Natural killer cell (primary cell): Measurements from ENCODE around the gene IGSF6. TPM values are rescaled to one million over a fixed set of nuclear protein-coding genes. Genes with fewer than 3 reads are reported as not detected.

Source experiments
- ATAC-seq, 3 donors: fragments of 150-1000 bp in 2 of 3; fragments of 200-7000 bp in 1 of 3; cut with Tn5 transposase; 1 replicate in 1 of 3; 2 replicates in 2 of 3; pipeline ENCODE4 v1.10.0; 2021; ENCODE audit warnings: mild to moderate bottlenecking in 2 of 3, moderate library complexity in 2 of 3
- DNase-seq, 2 donors: peaks; one replicate each; pipeline versions ENCODE4 v3.0.0 to v3.0.0-alpha.2; 2013 to 2021; ENCODE audit warnings: mixed read lengths in 1 of 2
- H3K27ac ChIP-seq: one replicate; pipeline ENCODE4 v1.5.1; 2013; ENCODE audit warnings: mild to moderate bottlenecking, low read length
- H3K27me3 ChIP-seq: one replicate; pipeline ENCODE4 v1.6.1; 2013; ENCODE audit warnings: low read length; ENCODE audit not compliant: control insufficient read depth, insufficient read depth
- H3K36me3 ChIP-seq: one replicate; pipeline ENCODE4 v1.6.1; 2013; ENCODE audit warnings: low read length; ENCODE audit not compliant: control insufficient read depth, insufficient read depth
- H3K4me1 ChIP-seq: one replicate; pipeline ENCODE4 v1.6.1; 2013; ENCODE audit warnings: low read length; ENCODE audit not compliant: control insufficient read depth, insufficient read depth
- H3K4me3 ChIP-seq: one replicate; pipeline ENCODE4 v1.5.1; 2013; ENCODE audit warnings: low read length
- H3K9me3 ChIP-seq: one replicate; pipeline ENCODE4 v1.6.1; 2013; ENCODE audit warnings: low read length; ENCODE audit not compliant: control insufficient read depth, insufficient read depth
- H3K27ac Mint-ChIP-seq, 2 donors: one replicate each; pipeline ENCODE4 v1.8.0; 2022; ENCODE audit warnings: mild to moderate bottlenecking in 2 of 2, mixed read lengths in 2 of 2, moderate library complexity in 1 of 2
- H3K27me3 Mint-ChIP-seq, 2 donors: one replicate each; pipeline ENCODE4 v1.8.0; 2022; ENCODE audit warnings: low read depth in 2 of 2, mixed read lengths in 2 of 2
- H3K36me3 Mint-ChIP-seq: one replicate; pipeline ENCODE4 v1.8.0; 2022; ENCODE audit warnings: mixed read lengths
- H3K4me1 Mint-ChIP-seq, 2 donors: one replicate each; pipeline ENCODE4 v1.8.0; 2022; ENCODE audit warnings: mixed read lengths in 2 of 2
- H3K4me3 Mint-ChIP-seq: one replicate; pipeline ENCODE4 v1.8.0; 2022; ENCODE audit warnings: mild to moderate bottlenecking, moderate library complexity, mixed read lengths
- H3K9me3 Mint-ChIP-seq, 2 donors: one replicate each; pipeline ENCODE4 v1.8.0; 2022; ENCODE audit warnings: mixed read lengths in 2 of 2
- WGBS: methylation state at CpG from one replicate; pipeline ENCODE4 v1.1.7; 2013; ENCODE audit warnings: missing lambda C conversion rate; ENCODE audit not compliant: insufficient coverage; 5-methylcytosine and 5-hydroxymethylcytosine counted together
- intact Hi-C: fragments of 100-400 bp; cut with micrococcal nuclease; formaldehyde crosslinking; loops from one replicate; pipeline ENCODE4 v1.14.2; 2022
- total RNA-seq, 4 donors: library from RNA; stranded (reverse); fragments of 120-200 nt in 1 of 4; gene quantifications; one replicate each; pipeline versions ENCODE4 v1.2.3 to v1.2.4, GENCODE V29; 2013 to 2022
- TF ChIP-seq, protein P1 (sequence below): fragments of 200-600 bp; IDR thresholded peaks from one replicate; pipeline ENCODE4 v1.8.0; 2022; ENCODE audit warnings: antibody characterized with exemption

IGSF6 gene
- total RNA-seq, 3 donors from 2014 or later (not counting 1 experiment from before 2014, with no cell fraction given) = 2.2 to 4.4 (median 2.6) TPM

DNA sequence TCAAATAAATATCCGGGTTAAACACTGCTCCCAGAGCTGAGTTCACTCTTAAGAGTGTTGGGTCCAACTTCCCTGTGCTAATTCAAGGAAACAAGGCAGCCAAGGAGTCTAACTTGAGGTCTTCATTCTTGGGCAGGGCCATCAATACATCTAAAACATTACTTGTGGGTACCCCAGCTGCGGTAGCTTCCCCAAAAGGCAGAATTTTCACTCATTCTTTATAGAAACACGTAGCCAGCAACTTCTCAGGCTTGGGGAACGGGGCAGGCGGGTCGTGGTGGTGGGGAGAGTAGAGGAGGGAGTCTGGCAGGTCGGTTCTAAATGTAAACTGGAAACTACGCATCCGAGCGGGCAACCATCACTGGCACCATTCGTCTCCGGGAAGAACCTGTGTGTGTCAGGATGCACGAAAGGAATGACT is 53.7 kb downstream of the IGSF6 start:
- peak overlapping the region; percentile 95 for H3K4me3 Mint-ChIP-seq
- no peaks in the 10 kb centered on the region for H3K36me3 Mint-ChIP-seq
- peaks cover 29 to 42% of the 10 kb centered on the region in 2 donors for H3K4me1 Mint-ChIP-seq
- peak overlapping the region; percentile 71 for H3K4me3 ChIP-seq
- peak overlapping the region; percentile 90 to 92 for H3K27ac Mint-ChIP-seq
- ATAC-seq = peak in 1 of 3 donors; percentile 3
- no peak for DNase-seq
- H3K27me3 ChIP-seq = no peaks in the 10 kb centered on the region
- intact Hi-C loops = loop anchor here (1.0 to 5.0 kb wide), 5 partner anchors 42 to 1549 kb away; partner anchors contain the start of genes POLR3E and USP31
- no peaks in the 10 kb centered on the region for H3K9me3 Mint-ChIP-seq
- H3K4me1 ChIP-seq = peaks cover 5% of the 10 kb centered on the region
- TF ChIP-seq, protein P1, sequence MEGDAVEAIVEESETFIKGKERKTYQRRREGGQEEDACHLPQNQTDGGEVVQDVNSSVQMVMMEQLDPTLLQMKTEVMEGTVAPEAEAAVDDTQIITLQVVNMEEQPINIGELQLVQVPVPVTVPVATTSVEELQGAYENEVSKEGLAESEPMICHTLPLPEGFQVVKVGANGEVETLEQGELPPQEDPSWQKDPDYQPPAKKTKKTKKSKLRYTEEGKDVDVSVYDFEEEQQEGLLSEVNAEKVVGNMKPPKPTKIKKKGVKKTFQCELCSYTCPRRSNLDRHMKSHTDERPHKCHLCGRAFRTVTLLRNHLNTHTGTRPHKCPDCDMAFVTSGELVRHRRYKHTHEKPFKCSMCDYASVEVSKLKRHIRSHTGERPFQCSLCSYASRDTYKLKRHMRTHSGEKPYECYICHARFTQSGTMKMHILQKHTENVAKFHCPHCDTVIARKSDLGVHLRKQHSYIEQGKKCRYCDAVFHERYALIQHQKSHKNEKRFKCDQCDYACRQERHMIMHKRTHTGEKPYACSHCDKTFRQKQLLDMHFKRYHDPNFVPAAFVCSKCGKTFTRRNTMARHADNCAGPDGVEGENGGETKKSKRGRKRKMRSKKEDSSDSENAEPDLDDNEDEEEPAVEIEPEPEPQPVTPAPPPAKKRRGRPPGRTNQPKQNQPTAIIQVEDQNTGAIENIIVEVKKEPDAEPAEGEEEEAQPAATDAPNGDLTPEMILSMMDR = no peak
- no peaks in the 10 kb centered on the region for H3K27me3 Mint-ChIP-seq
- peak overlapping the region; percentile 93 for H3K27ac ChIP-seq
- H3K36me3 ChIP-seq = no peaks in the 10 kb centered on the region
- WGBS = 2% methylated on average over 12 of the region's 13 CpGs
- H3K9me3 ChIP-seq = no peaks in the 10 kb centered on the region

DNA sequence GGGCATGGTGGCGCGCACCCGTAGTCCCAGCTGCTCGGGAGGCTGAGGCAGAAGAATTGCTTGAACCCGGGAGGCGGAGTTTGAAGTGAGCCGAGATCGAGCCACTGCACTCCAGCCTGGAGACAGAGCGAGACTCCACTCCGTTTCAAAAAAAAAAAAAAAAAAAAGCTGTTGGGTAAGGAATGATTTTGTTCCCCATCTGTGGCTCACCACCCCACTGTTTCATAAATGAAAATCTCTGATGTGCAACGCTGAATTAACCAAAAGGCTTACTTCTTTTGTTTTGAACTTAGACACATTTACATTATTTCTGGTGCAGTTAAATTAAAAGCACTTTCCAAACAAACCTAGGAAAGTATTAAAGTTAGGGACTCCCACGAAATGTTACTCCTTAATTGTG is 54.2 kb downstream of the IGSF6 start:
- Mint-ChIP-seq H3K36me3 (no peaks in the 10 kb centered on the region), H3K27ac (peak overlapping the region; percentile 90 to 92), H3K9me3 (no peaks in the 10 kb centered on the region), H3K27me3 (no peaks in the 10 kb centered on the region), H3K4me1 (peaks cover 29 to 37% of the 10 kb centered on the region in 2 donors), H3K4me3 (peak overlapping the region; percentile 95)
- Histone ChIP-seq H3K27me3 (no peaks in the 10 kb centered on the region), H3K9me3 (no peaks in the 10 kb centered on the region), H3K4me3 (no peak overlapping the region), H3K36me3 (no peaks in the 10 kb centered on the region), H3K27ac (peak overlapping the region; percentile 93), H3K4me1 (peaks cover 5% of the 10 kb centered on the region)
- DNase-seq (no peak), ATAC-seq (no peak)
- TF ChIP-seq, protein P1 = no peak
- 94% methylated on average over 11 of the region's 12 CpGs for WGBS
- intact Hi-C loops = loop anchor here (2.0 to 5.0 kb wide), 3 partner anchors 47 to 1549 kb away; partner anchors contain the start of gene USP31

DNA sequence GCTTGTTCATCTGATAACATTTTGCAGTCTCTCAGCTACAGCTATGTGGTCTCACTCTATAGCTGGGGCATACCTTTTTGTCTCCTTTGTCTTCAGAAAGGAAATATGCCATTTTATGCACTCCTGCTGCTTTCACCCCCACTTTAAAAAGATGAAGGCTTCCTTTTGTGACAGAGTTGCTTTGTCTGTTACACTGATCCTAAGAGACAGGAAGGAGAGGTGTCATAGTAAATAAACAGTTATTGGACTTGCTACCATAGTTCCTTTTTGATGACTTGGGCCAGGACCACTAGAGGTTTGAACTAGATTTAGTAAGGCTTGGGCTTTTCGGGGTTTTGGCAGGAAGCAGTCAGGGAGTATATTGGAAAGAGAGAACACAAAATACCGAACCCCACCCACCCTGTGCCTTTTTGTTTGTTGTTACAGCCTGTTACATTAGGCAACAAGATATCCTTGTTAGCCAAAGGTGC is 54.8 kb downstream of the IGSF6 start:
- Mint-ChIP-seq H3K4me1 (peaks cover 29 to 36% of the 10 kb centered on the region in 2 donors), H3K9me3 (no peaks in the 10 kb centered on the region), H3K4me3 (peak overlapping the region; percentile 85), H3K27me3 (no peaks in the 10 kb centered on the region), H3K36me3 (no peaks in the 10 kb centered on the region), H3K27ac (peak overlapping the region; percentile 49 to 79)
- H3K4me1 ChIP-seq = peaks cover 5% of the 10 kb centered on the region
- intact Hi-C loops = loop anchor here (2.0 to 5.0 kb wide), 3 partner anchors 47 to 1550 kb away; partner anchors contain the start of gene USP31
- no CpG with 5 or more reads among the region's 2 CpGs for WGBS
- no peaks in the 10 kb centered on the region for H3K36me3 ChIP-seq
- DNase-seq (peak in 1 of 2 donors; percentile 36), ATAC-seq (no peak)
- TF ChIP-seq, protein P1 = no peak
- no peaks in the 10 kb centered on the region for H3K27me3 ChIP-seq
- no peak overlapping the region for H3K4me3 ChIP-seq
- H3K9me3 ChIP-seq = no peaks in the 10 kb centered on the region
- no peak overlapping the region for H3K27ac ChIP-seq
